ENCODE measurements around the gene CTBP1.

Gene CTBP1

DNA sequence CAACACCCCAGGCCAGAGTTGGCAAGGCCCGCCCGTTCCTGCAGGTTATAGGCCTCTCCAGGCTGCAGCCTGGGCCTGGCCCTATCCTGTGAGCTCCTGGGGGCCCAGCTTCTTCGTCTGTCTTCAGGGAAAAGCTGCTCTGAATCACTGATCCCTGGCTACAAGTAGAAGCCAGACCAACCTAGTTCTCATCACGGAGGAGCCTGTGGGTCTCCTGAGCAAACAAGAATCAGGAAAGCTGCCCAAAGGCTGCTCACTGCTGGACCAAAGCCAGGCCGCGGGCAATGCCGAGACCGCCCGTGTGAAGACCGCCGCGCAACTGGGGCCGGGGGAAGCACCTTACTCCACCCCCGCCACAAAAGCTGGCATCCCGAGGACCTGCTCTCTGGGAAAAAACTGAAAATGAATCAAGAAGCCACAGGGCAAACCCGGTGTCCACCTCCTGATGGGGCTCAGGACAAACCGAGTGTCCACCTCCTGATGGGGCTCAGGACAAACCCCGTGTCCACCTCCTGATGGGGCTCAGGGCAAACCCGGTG is 12.8 kb downstream of the CTBP1 start:
- no peak for FAIRE-seq

GRCh38 chr4:1235381-1236102 is 13.4 kb downstream of the CTBP1 start:
- FAIRE-seq = no peak

DNA sequence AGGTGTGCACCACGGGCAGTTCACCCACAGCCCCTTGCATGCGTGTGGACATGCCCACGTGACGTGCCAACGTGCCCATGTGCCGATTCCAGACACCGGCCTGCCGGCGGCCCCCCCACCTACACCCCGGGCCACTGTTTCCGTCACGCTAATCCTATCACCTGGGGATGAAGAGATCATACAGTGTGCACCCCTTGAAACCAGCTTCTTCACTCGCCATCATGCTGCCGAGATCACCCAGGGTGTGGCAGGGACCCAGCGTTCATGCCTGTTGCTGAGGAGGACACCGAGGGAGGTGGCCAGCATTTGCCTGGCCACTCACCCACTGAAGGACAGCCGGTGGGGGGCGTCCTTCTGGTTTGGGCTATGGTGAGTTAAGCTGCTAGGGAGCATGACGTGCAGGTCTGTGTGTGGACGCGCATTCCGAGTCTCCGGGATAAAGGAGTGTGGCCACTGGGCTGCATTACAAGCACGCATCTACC is 14.1 kb downstream of the CTBP1 start:
- FAIRE-seq = no peak

- no peak for FAIRE-seq
Measured at GRCh38 chr4:1234309-1234695, 14.6 kb downstream of the CTBP1 start.

GRCh38 chr4:1233641-1234308 is 15.2 kb downstream of the CTBP1 start:
- no peak for FAIRE-seq

GRCh38 chr4:1232661-1233621 is 16.0 kb downstream of the CTBP1 start:
- no peak for FAIRE-seq

GRCh38 chr4:1231637-1232360 is 17.1 kb downstream of the CTBP1 start:
- FAIRE-seq = no peak

DNA sequence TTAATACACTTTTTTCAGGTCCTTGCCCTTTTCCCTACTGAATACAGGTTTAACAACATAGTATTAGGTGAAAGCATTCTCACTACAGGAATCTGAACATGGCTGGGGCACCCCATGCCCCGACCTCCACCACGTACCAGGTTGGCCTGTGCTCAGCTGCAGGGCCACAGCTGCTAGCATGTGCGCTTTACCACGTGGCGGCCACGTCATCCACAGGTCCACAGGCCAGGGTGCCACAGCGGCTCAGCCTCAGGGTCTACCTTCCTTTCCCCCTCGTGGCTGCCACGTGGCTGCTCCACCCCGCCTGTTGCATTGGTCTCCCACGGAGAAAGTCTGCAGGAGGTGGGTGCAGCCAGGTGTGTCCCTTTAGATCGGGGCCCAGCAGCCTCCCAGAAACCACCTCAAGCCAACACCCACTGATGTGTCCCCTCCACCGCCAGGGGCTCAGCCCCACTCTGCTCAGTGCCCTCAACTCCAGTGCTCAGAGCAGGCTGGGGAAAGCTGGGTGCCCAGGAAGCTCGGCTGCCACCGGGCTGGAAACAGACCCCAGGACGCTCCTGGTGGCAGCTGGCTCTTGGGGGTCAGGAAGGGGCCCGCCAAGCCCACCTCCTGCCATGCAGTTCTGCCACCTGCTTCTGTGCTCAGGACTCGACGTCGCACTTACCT is 17.8 kb downstream of the CTBP1 start:
- FAIRE-seq = no peak

DNA sequence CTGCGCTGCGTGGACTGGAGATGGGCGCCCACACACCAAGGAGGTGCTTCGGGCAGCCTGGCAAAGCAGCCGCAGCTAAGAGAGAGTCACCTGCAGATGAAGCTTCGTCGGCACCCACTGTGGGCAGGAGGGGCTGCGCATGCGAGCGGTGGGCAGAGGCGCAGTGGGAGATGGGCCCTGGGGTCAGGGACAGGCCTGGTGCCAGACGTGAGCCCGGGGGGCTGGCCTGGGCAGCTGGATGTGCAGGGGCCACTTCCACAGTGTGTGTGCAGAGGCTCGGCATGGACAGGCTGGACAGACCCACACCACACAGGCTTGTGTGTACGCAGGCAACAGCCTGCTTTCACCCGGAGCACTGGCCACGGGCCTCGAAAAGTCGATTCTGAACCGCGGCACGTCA is 18.6 kb downstream of the CTBP1 start:
- no peak for FAIRE-seq

- no peak for FAIRE-seq
Measured at GRCh38 chr4:1229117-1229849, 19.6 kb downstream of the CTBP1 start.

GRCh38 chr4:1227816-1228215 is 21.1 kb downstream of the CTBP1 start:
- no peak for FAIRE-seq

DNA sequence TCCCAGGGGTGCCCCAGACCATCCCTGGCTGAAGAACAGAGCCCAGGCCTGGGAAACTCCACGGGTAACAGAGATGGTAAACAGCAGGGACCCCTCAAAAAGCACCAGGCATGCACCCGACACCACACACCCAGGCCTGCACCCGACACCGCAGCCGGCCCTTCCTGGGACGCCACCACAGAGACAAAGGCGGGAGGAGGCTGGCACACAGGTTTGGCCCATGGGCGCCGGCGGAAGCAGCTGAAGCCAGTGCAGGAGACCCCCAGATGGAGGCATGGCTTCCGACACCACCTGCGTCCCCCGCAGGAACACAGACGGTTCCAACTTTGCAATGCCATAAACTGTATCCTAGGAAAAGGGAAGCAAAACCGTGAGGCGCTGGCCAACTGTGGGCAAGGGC is 22.3 kb downstream of the CTBP1 start:
- FAIRE-seq = no peak

DNA sequence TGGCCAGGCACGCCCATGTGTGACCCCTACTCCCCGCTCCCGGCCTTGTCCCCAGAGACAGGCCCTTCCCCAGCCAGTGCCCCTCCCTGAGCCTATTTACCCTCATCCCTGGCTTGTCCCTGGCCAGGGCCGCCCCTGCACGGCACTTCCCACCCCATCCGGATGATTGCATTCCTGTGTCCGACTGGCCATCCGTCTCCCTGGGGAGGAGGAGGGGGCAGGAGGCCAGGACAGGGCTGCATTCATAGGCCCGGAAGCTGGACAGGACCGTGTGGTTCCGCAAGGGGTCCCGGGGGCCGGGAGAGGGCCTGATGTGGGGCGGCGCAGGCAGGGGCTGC is 22.8 kb downstream of the CTBP1 start:
- FAIRE-seq = no peak

DNA sequence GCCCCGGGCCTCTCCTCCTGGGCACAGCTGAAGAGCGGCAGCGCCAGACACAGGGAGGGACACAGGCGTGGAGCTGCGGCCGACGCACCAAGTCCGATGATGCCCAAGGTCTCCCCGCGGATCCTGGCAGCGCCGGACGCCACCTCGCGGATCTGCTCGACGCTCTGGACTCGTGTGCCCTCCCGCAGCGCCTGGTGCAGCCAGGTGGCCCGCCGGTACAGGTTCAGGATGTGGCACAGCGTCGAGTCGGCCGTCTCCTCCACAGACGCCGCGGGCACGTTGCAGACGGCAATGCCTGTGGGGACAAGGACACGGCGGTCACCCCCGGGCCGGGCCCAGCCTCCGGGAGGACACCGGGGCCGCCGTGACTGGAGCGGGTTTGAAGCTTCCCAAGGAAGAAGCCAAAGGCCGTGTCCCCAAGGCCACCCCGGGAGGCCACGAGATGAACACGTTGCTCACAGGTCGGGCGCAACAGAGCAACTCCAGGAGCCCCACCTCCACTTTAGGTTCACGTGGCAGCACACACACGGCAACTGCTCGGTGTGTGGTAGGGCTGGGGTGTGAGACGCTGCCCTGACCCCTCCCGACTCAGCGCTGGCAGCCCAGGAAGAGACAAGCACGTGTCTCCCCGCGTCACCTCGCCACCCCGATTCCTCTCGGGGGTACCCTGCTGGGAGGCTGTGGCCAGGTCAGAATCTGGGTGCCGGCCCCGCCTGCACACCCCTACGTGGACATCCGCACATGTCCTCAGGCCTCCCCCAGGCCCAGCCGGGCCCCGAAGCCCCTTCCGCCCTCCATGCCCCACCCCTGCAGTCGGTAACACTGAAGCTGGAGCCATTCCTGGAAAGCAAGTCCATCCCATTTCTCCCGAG is 23.4 kb downstream of the CTBP1 start:
- no peak for FAIRE-seq

DNA sequence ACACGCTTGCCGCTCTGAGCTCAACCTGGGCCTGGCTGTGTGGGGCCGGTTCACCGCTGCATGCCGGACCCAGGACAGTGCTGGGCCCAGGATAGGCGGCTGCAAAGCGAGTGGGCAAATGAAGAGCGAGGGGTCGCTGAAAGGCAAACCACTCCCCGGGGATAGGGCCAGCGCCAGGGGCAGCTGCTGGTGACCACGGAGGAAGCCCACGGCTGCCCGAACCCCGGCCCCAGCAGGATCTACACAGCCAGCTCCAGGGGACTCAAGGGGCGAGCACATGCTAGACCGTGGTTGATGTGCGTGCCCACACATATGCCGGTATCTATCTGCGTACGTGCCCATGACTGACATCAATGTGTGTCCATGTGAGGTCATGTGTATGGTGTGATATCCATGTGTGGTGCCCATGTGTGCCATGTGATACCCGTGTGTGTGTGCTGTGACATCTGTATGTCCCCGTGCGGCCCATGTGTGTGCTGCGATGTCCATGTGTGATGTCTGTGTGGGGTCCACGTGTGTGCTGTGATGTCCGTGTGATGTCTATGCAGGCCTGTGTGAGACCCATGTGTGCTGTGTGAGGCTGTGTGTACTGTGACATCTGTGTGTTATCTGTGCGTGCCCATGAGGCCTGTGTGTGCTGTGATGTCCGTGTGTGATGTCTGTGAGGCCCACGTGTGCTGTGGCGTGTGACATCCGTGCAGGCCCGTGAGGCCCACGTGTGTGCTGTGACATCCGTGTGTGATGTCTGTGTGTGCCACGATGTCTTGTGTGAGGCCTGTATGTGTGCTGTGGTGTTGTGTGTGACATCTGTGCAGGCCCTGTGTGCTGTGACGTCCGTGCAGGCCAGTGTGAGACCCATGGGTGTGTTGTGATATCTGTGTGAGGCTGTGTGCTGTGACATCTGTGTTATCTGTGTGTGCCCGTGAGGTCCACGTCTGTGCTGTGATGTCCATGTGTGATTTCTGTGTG is 24.8 kb downstream of the CTBP1 start:
- no peak for FAIRE-seq

DNA sequence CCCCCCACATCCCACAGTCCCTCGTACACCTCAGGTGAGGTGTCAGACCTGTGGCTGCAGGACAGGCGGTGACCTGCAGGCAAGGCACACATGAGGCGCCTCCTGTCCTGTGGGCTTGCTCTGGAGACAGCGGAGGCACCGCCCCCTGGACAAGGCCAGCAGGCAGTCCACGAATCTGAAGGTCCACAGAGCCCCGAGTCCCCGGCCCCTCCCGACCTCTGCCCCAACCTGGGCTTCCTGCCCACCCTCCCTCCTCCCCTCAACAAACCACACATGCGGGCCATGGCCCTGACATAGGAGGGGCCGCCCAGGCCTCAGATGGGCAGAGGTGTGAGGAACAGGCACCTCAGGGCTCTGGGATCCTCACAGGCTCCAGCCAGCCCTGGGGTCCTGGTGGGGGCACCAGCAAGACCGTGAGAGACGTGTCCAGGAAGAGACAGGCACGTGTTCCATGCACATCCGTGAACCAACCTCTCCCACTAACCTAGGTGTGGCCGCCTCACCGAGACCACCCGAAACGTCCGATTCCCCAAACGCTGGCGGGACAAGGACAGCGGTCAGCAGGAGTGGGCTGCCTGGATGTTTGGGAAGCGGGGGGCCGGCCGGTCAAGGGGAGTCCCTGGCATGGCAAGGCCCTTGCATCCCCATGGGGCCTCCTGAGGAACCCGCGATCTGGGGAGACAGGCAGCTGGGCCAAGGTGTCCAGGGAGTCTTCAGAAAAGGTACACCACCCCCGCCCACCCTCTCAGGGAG is 25.8 kb downstream of the CTBP1 start:
- FAIRE-seq = no peak

DNA sequence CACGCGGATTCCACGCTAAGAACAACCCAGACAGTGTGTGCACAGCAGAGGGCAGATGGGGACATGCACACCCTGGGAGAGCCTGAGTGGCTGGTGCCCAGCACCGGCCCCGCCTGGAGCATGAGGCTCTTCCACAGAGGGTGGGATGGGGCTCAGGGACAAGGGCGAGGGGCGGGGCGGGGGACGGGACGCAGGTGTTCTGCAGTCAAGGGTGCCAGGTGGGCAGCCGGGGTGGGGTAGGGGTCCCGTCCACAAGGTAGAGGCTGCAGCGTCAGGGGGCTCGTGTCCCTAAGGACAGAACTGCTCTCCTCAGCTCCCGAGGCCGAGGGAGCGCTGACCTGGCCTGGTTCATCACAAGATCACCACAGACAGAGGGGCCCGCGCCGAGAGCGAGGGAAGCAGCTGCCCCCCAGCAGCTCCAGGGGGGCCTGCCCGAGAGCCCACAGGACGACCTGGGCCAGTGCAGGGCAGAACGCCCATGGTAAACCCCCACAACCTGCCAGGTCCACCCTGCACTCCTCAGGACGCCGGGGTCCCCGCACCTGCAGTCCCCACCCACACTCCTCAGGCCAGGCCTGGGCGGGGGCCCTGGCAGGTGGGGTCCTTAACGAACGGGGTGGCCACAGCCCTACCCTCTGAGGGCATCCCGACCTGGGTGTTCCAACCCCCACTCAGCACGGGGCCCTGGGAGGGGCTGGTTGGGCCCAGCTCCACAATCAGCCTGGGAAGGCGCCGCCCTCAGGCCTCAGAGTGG is 26.7 kb downstream of the CTBP1 start:
- FAIRE-seq = no peak

All from islet of Langerhans (tissue), 1 donor.